Cardiac fibroblast (primary cell): ENCODE measurements around the gene SUMO4.

Experiments used
- DNase-seq, 2 donors: peaks; one replicate each; pipeline versions ENCODE4 v3.0.0 to v3.0.0-alpha.2; 2010; ENCODE audit warnings: low read depth in 2 of 2
- H3K4me3 ChIP-seq, 2 donors: replicated peaks in 1 of 2; 1 replicate in 1 of 2; 2 replicates in 1 of 2; pipeline ENCODE4 v1.5.1; 2011; ENCODE audit warnings: low read depth in 2 of 2, low read length in 2 of 2, mild to moderate bottlenecking in 2 of 2, moderate library complexity in 1 of 2
- TF ChIP-seq, protein P1 (sequence below): IDR thresholded peaks from one replicate; pipeline ENCODE4 v1.5.1; 2011; ENCODE audit warnings: low read depth, mild to moderate bottlenecking, low read length, inconsistent platforms

Gene SUMO4

DNA sequence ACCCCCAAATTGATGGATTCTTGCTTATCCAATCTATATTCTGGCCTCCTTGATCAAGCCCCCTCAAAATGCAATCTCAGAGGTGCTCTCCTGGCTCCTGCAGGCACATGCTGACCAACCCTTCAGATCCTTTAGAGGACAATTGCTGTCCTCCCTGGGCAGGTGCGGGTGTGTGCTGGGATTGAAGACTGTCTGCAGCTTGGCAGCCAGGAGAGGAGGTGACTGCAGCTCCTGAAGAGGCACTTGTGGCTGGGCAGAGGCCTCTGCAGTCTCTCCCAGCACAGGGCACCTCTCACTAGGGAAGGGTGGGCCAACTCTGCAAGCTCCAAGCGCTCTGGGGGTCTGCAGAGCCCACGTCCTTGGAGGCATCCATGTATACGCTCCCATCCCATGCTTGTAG, 28.5 kb downstream of the SUMO4 start:
- no peak for DNase-seq
- no peak overlapping the region for H3K4me3 ChIP-seq
- TF ChIP-seq, protein P1, sequence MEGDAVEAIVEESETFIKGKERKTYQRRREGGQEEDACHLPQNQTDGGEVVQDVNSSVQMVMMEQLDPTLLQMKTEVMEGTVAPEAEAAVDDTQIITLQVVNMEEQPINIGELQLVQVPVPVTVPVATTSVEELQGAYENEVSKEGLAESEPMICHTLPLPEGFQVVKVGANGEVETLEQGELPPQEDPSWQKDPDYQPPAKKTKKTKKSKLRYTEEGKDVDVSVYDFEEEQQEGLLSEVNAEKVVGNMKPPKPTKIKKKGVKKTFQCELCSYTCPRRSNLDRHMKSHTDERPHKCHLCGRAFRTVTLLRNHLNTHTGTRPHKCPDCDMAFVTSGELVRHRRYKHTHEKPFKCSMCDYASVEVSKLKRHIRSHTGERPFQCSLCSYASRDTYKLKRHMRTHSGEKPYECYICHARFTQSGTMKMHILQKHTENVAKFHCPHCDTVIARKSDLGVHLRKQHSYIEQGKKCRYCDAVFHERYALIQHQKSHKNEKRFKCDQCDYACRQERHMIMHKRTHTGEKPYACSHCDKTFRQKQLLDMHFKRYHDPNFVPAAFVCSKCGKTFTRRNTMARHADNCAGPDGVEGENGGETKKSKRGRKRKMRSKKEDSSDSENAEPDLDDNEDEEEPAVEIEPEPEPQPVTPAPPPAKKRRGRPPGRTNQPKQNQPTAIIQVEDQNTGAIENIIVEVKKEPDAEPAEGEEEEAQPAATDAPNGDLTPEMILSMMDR, result no peak

DNA sequence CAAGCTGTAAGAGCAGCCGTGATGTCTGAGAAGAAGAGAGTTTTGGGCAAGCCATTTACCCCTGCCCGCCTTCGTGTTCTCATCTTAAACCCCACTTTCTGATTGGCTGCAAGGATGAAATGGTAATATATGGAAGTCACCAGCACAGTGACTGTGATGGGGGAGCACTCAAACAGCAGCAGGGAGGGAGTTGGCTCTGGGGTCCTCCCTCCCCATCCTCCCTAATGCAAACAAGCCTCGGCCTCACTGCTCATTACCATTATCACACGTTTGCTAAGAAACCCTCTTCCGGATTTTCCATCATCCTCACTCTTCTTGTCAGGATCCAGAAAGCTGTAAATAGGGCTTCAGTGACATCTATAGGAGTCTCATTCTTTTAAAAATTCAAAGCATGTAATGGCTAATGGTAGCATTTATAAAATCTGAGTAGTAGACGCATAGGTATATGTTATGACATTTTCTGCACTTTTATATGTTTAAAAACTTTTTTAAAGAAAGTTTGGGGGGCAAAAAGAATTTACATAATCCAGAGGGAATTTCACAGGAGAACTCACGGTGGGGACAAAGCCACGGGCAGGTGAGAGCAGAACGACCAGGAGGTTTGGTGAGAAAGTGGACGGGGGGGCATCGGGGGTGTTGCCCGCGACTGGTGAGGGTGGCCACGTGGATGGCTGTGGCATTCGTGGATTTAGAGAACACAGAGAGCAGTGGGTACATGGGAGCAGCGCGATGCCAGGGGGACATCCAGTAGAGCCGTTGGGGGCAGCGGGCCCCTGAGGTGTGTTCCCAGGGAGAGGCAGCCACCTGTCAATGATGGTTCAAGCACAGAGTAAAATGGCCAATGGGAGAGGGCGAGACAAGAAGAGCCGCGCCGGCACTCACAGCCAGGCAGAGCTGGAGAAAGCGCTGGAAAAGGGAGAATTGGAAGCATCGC, 29.6 kb downstream of the SUMO4 start:
- DNase-seq, result peak in 1 of 2 donors; percentile 30
- TF ChIP-seq, protein P1, result no peak
- H3K4me3 ChIP-seq, result no peak overlapping the region

DNA sequence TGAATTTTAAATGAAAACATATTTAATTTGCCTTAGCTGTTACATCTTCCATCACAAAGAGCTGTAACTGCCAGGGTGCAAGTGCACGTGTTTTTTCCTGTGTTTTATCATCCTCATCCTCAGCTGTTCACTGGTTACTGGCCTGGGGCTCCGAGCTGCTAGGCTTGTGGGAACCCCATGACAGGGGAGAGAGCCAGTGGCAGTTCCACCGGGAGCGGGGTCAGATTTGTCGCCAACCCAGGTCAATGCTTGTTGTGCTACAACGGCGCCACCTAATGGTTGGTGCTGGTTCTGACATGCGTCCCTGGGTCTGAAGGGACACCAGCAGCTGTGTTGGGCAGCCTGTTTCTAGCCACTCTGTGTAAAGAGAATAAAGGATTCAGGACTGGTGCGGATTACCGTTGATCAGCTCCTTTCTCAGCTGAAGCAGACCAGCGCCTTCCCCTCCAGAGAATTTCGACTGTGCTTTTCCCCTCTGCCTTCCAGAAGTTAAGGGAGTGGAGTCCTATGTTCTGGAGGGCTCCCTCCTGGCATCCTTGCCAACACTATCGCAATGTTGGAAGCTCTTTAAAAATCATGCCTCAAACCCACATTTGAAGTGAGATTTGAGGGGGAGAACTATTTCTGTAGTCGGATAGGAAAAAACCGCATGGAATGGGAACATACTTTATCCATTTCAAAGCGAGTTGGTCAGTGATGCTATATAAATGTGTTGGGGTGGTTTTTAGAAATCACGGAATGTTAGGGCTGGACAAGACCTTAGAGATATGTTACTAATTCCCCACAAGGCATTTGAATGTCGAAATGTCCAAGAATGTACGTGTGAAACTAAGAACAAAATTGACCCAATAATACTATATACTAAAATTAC, 32.1 kb downstream of the SUMO4 start:
- DNase-seq, result peak; percentile 83 to 86
- H3K4me3 ChIP-seq, result no peak overlapping the region

DNA sequence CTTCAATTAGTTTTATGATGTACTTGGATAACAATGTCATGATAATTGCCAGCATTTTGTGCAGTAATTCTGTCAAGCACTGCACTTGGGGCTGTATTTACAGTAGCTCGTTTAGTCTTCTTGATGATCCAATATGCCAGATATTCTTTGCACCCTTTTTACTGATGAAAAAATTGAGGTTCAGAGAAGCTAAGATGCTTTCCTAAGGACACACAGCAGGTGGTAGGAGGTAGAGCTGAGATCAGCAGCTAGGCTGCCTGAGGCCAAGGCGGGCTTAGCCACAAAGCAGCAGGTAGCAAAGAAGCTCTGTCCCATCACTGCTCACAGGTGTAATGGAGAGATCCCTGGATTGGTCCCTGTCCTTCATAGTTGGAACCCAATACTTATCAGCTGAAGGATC, 33.3 kb downstream of the SUMO4 start:
- TF ChIP-seq, protein P1, result no peak
- no peak for DNase-seq
- H3K4me3 ChIP-seq, result no peak overlapping the region

More for the DNA sequence above, 32.1 kb downstream of the SUMO4 start:
- TF ChIP-seq, protein P1, result peak; percentile 91

DNA sequence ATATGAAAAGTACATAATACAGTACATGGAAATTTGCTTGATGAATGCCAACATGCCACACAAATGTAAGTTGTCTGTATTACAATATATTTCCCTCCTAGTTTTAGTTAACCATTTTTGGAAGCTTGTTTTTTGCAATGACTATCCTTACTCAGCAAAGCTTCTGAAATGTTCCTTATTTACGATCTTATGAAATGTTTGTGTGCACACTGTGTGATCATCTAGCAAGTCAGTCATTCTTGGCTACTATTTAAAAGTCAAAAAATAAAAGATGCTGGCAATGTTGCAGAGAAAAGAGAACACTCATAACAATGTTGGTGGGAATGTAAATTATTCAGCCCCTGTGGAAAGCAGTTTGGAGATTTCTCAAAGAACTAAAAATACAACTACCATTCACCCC, 33.8 kb downstream of the SUMO4 start:
- TF ChIP-seq, protein P1, result no peak
- DNase-seq, result no peak
- H3K4me3 ChIP-seq, result no peak overlapping the region

DNA sequence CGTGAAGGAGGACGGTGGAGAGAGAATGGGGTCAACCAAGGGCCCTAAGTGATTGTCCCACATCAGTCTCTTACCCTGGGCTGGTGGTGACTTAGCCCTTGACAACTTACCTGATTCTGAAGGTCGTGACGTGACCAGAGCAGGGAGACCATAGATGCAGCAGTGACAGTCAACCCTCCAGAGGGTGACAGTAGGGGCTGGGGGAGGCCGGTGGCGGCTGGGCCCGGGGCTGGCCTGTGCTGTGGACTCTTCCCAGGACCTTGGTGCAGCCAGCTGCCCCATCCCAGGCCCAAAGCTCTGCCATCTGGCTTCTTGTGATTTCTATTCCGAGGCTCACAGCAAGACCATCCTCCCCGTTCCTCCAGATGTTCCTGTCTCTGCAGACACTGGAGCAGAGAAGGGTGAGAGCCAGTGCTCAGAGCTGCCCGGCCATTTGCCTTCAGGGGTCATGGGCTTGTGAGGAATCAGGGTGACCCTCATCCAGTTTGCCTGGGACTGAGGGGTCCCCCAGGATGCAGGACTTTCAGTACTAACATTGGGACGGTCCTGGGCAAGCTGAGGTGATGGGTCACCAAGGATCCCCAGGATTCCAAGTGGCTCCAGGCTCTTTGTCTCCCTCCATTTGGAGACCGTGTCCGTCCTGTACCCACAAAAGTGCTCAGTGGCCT, 36.0 kb downstream of the SUMO4 start:
- TF ChIP-seq, protein P1, result no peak
- H3K4me3 ChIP-seq, result no peak overlapping the region
- no peak for DNase-seq
